ENCODE data around the gene MINDY4. TPM values are rescaled to one million over a fixed set of nuclear protein-coding genes. Genes with fewer than 3 reads are reported as not detected.

The MINDY4 gene
- total RNA-seq, 2 donors from 2014 or later = 2.2 to 4.2 TPM

DNA sequence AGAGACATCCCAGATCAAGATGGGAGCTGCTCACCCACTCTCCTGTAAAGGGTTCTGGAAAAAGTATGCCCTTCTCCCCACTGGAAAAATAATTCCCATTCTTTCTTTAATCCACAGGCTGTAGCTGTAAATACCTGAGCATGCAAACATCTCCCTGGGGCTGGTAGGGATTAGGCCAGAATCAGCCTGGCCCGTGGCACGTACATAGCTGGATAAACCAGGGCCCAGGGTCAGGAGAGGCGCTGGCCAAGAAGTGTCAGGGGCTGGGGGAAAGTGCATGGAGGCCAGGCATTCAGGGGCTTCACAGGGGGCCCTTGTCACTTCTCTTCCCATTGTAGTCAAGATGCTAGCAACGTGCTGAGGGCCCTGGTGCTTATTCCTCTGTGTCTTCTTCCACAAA is 109.7 kb downstream of the MINDY4 start:
- Histone ChIP-seq H3K9ac (ENCODE audit: low read depth in 2 of 2, low read length in 2 of 2) (no peak overlapping the region), H3K4me1 (no peaks in the 10 kb centered on the region), H3K4me3 (no peak overlapping the region), H3K27me3 (no peaks in the 10 kb centered on the region), H3K9me3 (no peaks in the 10 kb centered on the region), H3K27ac (no peak overlapping the region), H3K36me3 (no peaks in the 10 kb centered on the region)
- DNase-seq = no peak
- TF ChIP-seq, protein P1, sequence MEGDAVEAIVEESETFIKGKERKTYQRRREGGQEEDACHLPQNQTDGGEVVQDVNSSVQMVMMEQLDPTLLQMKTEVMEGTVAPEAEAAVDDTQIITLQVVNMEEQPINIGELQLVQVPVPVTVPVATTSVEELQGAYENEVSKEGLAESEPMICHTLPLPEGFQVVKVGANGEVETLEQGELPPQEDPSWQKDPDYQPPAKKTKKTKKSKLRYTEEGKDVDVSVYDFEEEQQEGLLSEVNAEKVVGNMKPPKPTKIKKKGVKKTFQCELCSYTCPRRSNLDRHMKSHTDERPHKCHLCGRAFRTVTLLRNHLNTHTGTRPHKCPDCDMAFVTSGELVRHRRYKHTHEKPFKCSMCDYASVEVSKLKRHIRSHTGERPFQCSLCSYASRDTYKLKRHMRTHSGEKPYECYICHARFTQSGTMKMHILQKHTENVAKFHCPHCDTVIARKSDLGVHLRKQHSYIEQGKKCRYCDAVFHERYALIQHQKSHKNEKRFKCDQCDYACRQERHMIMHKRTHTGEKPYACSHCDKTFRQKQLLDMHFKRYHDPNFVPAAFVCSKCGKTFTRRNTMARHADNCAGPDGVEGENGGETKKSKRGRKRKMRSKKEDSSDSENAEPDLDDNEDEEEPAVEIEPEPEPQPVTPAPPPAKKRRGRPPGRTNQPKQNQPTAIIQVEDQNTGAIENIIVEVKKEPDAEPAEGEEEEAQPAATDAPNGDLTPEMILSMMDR (IDR thresholded peaks at IDR 0.05) = no peak
- intact Hi-C loops (cut with DNase I) = no loop called here

DNA sequence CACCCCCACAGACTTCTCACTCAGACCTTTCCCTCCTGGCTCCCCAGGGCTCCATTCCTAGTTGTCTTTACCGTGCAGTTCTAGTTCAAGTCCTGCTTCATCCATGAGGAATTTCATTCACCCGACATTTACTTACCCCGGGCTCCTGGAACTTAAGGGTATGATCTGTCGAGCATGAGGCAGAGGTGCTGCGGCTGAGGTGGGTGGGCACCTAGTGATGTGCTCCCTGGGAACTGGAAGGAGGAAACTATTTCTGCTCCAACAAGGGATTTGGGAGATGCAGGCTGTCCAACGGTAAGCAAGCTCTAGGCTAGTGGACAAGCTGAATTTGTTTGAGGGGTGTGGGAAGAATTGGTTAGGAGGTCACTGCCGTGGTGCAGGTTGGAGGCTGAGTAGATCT is 110.2 kb downstream of the MINDY4 start:
- TF ChIP-seq, protein P1 (IDR thresholded peaks at IDR 0.05) = no peak
- Histone ChIP-seq H3K9me3 (no peaks in the 10 kb centered on the region), H3K27ac (no peak overlapping the region), H3K4me3 (no peak overlapping the region), H3K9ac (ENCODE audit: low read depth in 2 of 2, low read length in 2 of 2) (no peak overlapping the region), H3K36me3 (no peaks in the 10 kb centered on the region), H3K27me3 (no peaks in the 10 kb centered on the region), H3K4me1 (no peaks in the 10 kb centered on the region)
- no peak for DNase-seq
- intact Hi-C loops (cut with DNase I) = no loop called here

DNA sequence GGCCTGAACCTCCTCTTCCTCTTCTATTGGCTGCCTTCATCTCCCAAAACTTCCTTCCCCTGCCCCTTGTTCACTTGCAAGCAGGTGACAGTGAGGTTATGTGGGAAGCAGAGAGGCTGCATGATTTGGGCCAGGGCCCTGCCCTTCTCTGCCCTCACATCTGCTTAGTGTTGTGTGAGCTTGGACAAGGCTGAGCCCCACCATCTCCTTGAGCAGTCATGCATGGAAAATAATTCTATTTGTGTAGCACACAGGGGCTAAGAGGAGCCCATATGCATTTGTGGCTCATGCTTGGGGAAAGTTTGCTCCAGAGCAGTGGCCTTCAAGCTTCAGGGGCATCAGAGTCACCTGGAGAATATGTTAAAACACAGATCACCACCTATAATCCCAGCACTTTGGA is 113.7 kb downstream of the MINDY4 start:
- intact Hi-C loops (cut with DNase I) = no loop called here
- DNase-seq = no peak
- H3K27me3 ChIP-seq = no peaks in the 10 kb centered on the region
- H3K4me3 ChIP-seq = no peak overlapping the region
- H3K9me3 ChIP-seq = no peaks in the 10 kb centered on the region
- no peaks in the 10 kb centered on the region for H3K36me3 ChIP-seq
- H3K4me1 ChIP-seq = no peaks in the 10 kb centered on the region
- TF ChIP-seq, protein P1 (IDR thresholded peaks at IDR 0.05) = no peak
- H3K9ac ChIP-seq (ENCODE audit: low read depth in 2 of 2, low read length in 2 of 2) = no peak overlapping the region
- no peak overlapping the region for H3K27ac ChIP-seq

DNA sequence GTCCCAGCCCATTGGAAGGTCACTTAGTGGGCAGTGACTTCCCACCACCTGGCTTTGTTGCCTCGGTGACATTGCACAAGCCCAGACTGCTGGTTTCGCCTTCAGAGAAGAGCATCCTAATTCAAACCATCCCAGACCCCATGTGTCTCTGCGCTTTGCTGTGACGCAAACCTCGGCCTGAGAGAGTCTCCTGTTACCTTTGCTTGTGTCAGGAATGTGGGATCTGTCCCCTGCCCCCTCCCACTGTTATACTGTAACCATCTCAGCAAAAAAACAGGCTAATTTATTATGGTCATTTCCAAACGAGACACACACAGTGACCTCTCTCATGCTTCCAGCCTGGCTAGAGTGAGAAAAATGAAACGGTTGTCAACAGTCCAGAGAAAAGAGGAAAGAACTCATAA is 115.4 kb downstream of the MINDY4 start:
- Histone ChIP-seq H3K27ac (no peak overlapping the region), H3K4me3 (no peak overlapping the region), H3K36me3 (no peaks in the 10 kb centered on the region), H3K4me1 (no peaks in the 10 kb centered on the region), H3K27me3 (no peaks in the 10 kb centered on the region), H3K9ac (ENCODE audit: low read depth in 2 of 2, low read length in 2 of 2) (no peak overlapping the region), H3K9me3 (no peaks in the 10 kb centered on the region)
- intact Hi-C loops (cut with DNase I) = no loop called here
- no peak for DNase-seq
- TF ChIP-seq, protein P1 (IDR thresholded peaks at IDR 0.05) = no peak

DNA sequence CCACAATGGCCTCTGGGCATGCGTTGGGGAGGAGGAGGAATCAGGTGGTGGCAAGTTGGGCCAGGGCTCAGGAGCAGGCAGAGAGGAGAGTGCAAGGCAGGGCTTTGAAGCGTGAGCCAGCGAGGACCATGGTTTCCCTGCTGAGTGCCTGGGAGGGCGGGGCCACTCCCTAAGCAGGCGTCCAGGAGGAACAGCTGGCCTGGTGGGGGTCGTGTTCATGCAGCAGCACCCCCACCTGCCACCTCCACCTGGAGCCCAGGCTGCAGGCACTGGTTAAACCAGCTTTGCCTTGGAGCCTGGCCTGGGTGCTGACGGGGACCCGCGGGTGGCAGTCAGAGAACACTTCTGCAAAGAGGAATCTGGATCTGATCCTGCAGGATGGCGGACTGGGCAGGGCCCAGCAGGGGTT is 116.3 kb downstream of the MINDY4 start:
- Histone ChIP-seq H3K9ac (ENCODE audit: low read depth in 2 of 2, low read length in 2 of 2) (no peak overlapping the region), H3K9me3 (no peaks in the 10 kb centered on the region), H3K36me3 (no peaks in the 10 kb centered on the region), H3K27ac (no peak overlapping the region), H3K27me3 (no peaks in the 10 kb centered on the region), H3K4me1 (no peaks in the 10 kb centered on the region), H3K4me3 (no peak overlapping the region)
- intact Hi-C loops (cut with DNase I) = no loop called here
- TF ChIP-seq, protein P1 (IDR thresholded peaks at IDR 0.05) = no peak
- no peak for DNase-seq

DNA sequence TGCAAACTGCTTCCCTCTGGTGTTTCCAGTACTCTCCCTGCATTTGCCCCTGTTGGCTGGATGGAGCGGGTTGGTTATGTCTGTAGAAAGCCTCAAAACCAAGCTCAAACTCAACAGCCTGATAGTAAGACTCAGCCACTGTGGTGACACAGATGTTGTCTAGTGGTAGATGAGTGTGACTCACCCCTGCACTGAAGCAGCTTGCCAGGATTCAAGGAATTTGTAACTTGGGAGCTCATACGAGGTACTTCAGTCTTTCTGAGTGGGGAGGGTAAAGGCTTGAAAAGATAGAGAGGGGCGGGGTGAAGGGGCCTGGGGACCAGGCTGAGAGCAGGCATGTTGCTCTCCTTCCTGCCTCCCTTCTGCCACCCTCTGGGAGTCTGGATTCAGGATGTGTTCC is 117.5 kb downstream of the MINDY4 start:
- DNase-seq = no peak
- Histone ChIP-seq H3K9me3 (no peaks in the 10 kb centered on the region), H3K4me1 (no peaks in the 10 kb centered on the region), H3K27ac (no peak overlapping the region), H3K27me3 (no peaks in the 10 kb centered on the region), H3K4me3 (no peak overlapping the region), H3K9ac (ENCODE audit: low read depth in 2 of 2, low read length in 2 of 2) (no peak overlapping the region), H3K36me3 (no peaks in the 10 kb centered on the region)
- intact Hi-C loops (cut with DNase I) = no loop called here
- TF ChIP-seq, protein P1 (IDR thresholded peaks at IDR 0.05) = no peak
